HTR-8/SVneo (cell line): ENCODE results near the gene INSL3.

Experiments used
- DNase-seq: peaks from one replicate; pipeline ENCODE4 v3.0.0; 2011; ENCODE audit warnings: low spot score, mixed read lengths; ENCODE audit not compliant: insufficient read length
- FAIRE-seq: peaks from 2 replicates; lab custom pipeline; 2011; peaks lifted over from hg19 to GRCh38; lab: Jason Lieb, UNC

The INSL3 gene

GRCh38 chr19:17847538-17848366, 26.4 kb upstream of the INSL3 start, which contains the start of gene JAK3:
Gene JAK3, minus strand, starts transcription at chr19:17847982. Its CDS starts 3,565 bp downstream, at chr19:17844417.
- FAIRE-seq (no peak), DNase-seq (no peak)

GRCh38 chr19:17846146-17846545, 24.8 kb upstream of the INSL3 start:
- DNase-seq (no peak), FAIRE-seq (no peak)

- no peak for FAIRE-seq
- DNase-seq = no peak
Observed at GRCh38 chr19:17843908-17844490, 22.7 kb upstream of the INSL3 start.

GRCh38 chr19:17843292-17843827, 22.0 kb upstream of the INSL3 start:
- FAIRE-seq (no peak), DNase-seq (no peak)

- no peak for FAIRE-seq
Observed at GRCh38 chr19:17842663-17843291, 21.5 kb upstream of the INSL3 start.

GRCh38 chr19:17841810-17842662, 20.7 kb upstream of the INSL3 start:
- DNase-seq (no peak), FAIRE-seq (no peak)

More at GRCh38 chr19:17842663-17843291, 21.5 kb upstream of the INSL3 start:
- DNase-seq = no peak

GRCh38 chr19:17841371-17841809, 20.1 kb upstream of the INSL3 start:
- DNase-seq (no peak), FAIRE-seq (no peak)

GRCh38 chr19:17840019-17840418, 18.7 kb upstream of the INSL3 start:
- DNase-seq (no peak), FAIRE-seq (no peak)

- no peak for FAIRE-seq
- DNase-seq = no peak
Observed at GRCh38 chr19:17837972-17838371, 16.7 kb upstream of the INSL3 start.

GRCh38 chr19:17836530-17836929, 15.2 kb upstream of the INSL3 start:
- FAIRE-seq (no peak), DNase-seq (no peak)

- DNase-seq (no peak), FAIRE-seq (no peak)
Observed at GRCh38 chr19:17835182-17836006, 14.1 kb upstream of the INSL3 start.

GRCh38 chr19:17834350-17835181, 13.2 kb upstream of the INSL3 start:
- DNase-seq = no peak

GRCh38 chr19:17832443-17833208, 11.3 kb upstream of the INSL3 start:
- no peak for DNase-seq
- FAIRE-seq = no peak

More at GRCh38 chr19:17834350-17835181, 13.2 kb upstream of the INSL3 start:
- no peak for FAIRE-seq

- DNase-seq (no peak), FAIRE-seq (no peak)
Observed at GRCh38 chr19:17831419-17831888, 10.1 kb upstream of the INSL3 start.

- FAIRE-seq = peak; percentile 67
- DNase-seq = peak; percentile 80
Observed at GRCh38 chr19:17830567-17831418, 9.5 kb upstream of the INSL3 start.

GRCh38 chr19:17829855-17830566, 8.7 kb upstream of the INSL3 start:
- DNase-seq (no peak), FAIRE-seq (no peak)
